Adipocyte (in vitro differentiated cells): ENCODE results near the gene CCR6.

ENCODE experiments used
- DNase-seq: peaks from one replicate; pipeline ENCODE4 v3.0.0-alpha.2; 2015; ENCODE audit warnings: low read depth
- H3K27me3 ChIP-seq: replicated peaks from 2 replicates; pipeline ENCODE4 v1.7.0; 2013; ENCODE audit warnings: mild to moderate bottlenecking, low read length, moderate library complexity; ENCODE audit not compliant: control insufficient read depth, insufficient read depth
- H3K36me3 ChIP-seq: 2 replicates; pipeline ENCODE4 v1.7.0; 2013; ENCODE audit warnings: low read length, mild to moderate bottlenecking, moderate library complexity; ENCODE audit not compliant: control insufficient read depth, insufficient read depth, severe bottlenecking
- H3K4me1 ChIP-seq: 2 replicates; pipeline ENCODE4 v1.7.0; 2013; ENCODE audit warnings: mild to moderate bottlenecking, low read length, moderate library complexity; ENCODE audit not compliant: control insufficient read depth, insufficient read depth
- H3K4me3 ChIP-seq: 2 replicates; pipeline ENCODE4 v1.7.0; 2013; ENCODE audit warnings: mild to moderate bottlenecking, low read length, moderate library complexity
- H3K9ac ChIP-seq: 2 replicates; pipeline ENCODE4 v1.7.0; 2013; ENCODE audit warnings: mild to moderate bottlenecking, low read length, moderate library complexity
- H3K9me3 ChIP-seq: 2 replicates; pipeline ENCODE4 v1.7.0; 2013; ENCODE audit warnings: mild to moderate bottlenecking, low read length, moderate library complexity; ENCODE audit not compliant: control insufficient read depth

The CCR6 gene

GRCh38 chr6:167148021-167148420, 25.1 kb downstream of the CCR6 start:
- peaks cover 28% of the 10 kb centered on the region for H3K27me3 ChIP-seq
- H3K36me3 ChIP-seq: no peaks in the 10 kb centered on the region
- no peaks in the 10 kb centered on the region for H3K4me1 ChIP-seq
- DNase-seq: no peak
- no peak overlapping the region for H3K4me3 ChIP-seq
- H3K9me3 ChIP-seq: peaks cover 7% of the 10 kb centered on the region
- H3K9ac ChIP-seq: no peak overlapping the region

DNA sequence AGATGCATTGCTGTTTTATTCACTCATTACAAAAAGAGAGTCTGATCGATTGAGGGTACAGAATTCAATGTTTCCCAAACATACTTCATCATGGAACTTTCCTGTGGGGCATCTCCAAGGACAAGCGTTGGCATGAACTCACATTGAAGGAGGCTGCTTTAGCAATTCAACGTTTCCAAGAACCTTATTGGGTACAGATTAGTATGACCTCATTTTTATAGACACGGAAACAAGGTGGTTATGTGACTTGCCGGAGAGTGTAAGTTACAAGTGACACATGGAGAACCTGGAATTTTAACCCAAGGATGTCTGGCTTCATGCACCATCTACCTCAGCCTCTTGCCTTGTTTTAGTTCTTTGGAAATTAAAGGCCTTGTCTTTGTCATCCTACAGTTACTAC, 26.1 kb downstream of the CCR6 start:
- no peak overlapping the region for H3K9ac ChIP-seq
- DNase-seq: no peak
- no peaks in the 10 kb centered on the region for H3K36me3 ChIP-seq
- peaks cover 7% of the 10 kb centered on the region for H3K9me3 ChIP-seq
- no peak overlapping the region for H3K4me3 ChIP-seq
- H3K4me1 ChIP-seq: no peaks in the 10 kb centered on the region
- H3K27me3 ChIP-seq: peaks cover 34% of the 10 kb centered on the region

GRCh38 chr6:167150941-167151549, 28.1 kb downstream of the CCR6 start:
- Histone ChIP-seq H3K27me3 (peaks cover 31% of the 10 kb centered on the region), H3K36me3 (no peaks in the 10 kb centered on the region), H3K4me3 (no peak overlapping the region), H3K4me1 (peaks cover 3% of the 10 kb centered on the region), H3K9ac (no peak overlapping the region), H3K9me3 (no peaks in the 10 kb centered on the region)
- no peak for DNase-seq

- Histone ChIP-seq H3K27me3 (peaks cover 25% of the 10 kb centered on the region), H3K36me3 (no peaks in the 10 kb centered on the region), H3K4me3 (no peak overlapping the region), H3K9me3 (no peaks in the 10 kb centered on the region), H3K9ac (no peak overlapping the region), H3K4me1 (peaks cover 3% of the 10 kb centered on the region)
- DNase-seq: no peak
These were observed 28.8 kb downstream of the CCR6 start for GRCh38 chr6:167151648-167152047.

- no peak overlapping the region for H3K4me3 ChIP-seq
These were observed 30.0 kb downstream of the CCR6 start for GRCh38 chr6:167152862-167153261.

GRCh38 chr6:167153521-167153959, 30.6 kb downstream of the CCR6 start:
- Histone ChIP-seq H3K4me3 (peak overlapping the region; percentile 54), H3K9me3 (no peaks in the 10 kb centered on the region), H3K27me3 (peaks cover 14% of the 10 kb centered on the region), H3K4me1 (peaks cover 3% of the 10 kb centered on the region), H3K9ac (no peak overlapping the region), H3K36me3 (no peaks in the 10 kb centered on the region)
- no peak for DNase-seq

More at GRCh38 chr6:167152862-167153261, 30.0 kb downstream of the CCR6 start:
- H3K9ac ChIP-seq: no peak overlapping the region
- H3K27me3 ChIP-seq: peaks cover 14% of the 10 kb centered on the region
- no peaks in the 10 kb centered on the region for H3K36me3 ChIP-seq
- H3K9me3 ChIP-seq: no peaks in the 10 kb centered on the region
- peaks cover 3% of the 10 kb centered on the region for H3K4me1 ChIP-seq
- DNase-seq: no peak

DNA sequence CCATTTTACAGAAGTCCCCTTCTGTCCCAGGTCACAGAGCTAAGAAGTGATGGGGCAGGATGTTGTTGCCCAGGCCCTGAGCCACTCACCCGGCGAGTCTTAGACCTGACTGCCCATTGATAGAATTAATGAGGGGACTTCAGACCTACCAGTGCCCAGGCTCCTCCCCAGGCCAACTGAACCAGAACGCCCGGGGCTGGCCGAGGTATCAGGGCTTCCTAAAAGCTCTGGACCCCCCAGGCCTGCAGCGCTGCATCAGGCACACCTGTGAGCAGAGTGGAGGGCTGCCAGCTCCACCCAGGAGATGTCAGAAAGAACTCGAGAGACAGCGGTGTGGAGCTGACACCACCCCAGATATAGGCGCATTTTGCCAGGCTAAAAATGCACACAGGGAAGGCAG, 31.4 kb downstream of the CCR6 start:
- H3K27me3 ChIP-seq: peaks cover 14% of the 10 kb centered on the region
- H3K4me3 ChIP-seq: no peak overlapping the region
- H3K9me3 ChIP-seq: no peaks in the 10 kb centered on the region

DNA sequence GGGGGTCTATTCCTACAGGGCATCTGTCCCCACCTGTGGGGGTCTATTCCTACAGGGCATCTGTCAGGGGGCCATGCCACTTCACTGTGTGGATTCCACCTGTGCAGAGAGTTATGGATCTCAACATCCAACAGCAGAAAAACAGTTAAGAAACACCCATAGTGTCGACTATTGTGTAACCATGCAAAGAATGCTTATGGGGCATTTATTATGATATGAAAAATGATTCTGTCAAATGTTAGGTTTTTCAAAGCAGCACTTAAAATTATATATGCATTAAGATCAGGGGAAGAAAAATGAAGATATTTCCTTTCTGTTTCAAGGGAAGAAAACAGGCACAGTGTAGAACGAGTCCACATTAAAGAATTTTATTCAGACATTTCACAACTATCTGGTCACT, 32.0 kb downstream of the CCR6 start:
- H3K9ac ChIP-seq: no peak overlapping the region
- no peak for DNase-seq
- no peaks in the 10 kb centered on the region for H3K36me3 ChIP-seq
- H3K9me3 ChIP-seq: no peaks in the 10 kb centered on the region
- peaks cover 14% of the 10 kb centered on the region for H3K27me3 ChIP-seq
- H3K4me3 ChIP-seq: no peak overlapping the region
- H3K4me1 ChIP-seq: peaks cover 3% of the 10 kb centered on the region

More for the DNA sequence above, 31.4 kb downstream of the CCR6 start:
- H3K9ac ChIP-seq: no peak overlapping the region
- no peaks in the 10 kb centered on the region for H3K36me3 ChIP-seq
- H3K4me1 ChIP-seq: peaks cover 3% of the 10 kb centered on the region
- no peak for DNase-seq

- Histone ChIP-seq H3K4me1 (peaks cover 3% of the 10 kb centered on the region), H3K9ac (no peak overlapping the region), H3K9me3 (no peaks in the 10 kb centered on the region), H3K36me3 (no peaks in the 10 kb centered on the region), H3K27me3 (peaks cover 16% of the 10 kb centered on the region), H3K4me3 (no peak overlapping the region)
- no peak for DNase-seq
These were observed 34.5 kb downstream of the CCR6 start for GRCh38 chr6:167157414-167157813.

DNA sequence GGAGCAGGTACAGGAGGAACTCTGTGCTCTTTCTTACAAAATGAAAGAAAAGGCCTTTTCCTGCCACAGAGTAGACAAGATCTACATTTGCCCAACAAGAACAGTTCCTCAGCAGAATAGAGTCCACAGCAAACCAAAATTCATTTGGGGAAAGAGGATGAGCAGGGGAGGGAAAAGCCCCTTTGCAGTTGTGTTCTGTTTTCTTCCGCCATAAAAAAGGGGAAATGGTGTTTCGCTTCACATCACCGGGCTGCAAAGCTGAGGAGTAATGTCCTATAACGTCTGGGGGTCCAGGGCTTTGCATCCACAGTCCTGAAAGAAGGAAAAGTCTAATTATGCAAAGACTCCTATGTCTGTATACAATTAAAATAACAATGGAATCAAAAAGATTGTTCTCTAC, 35.0 kb downstream of the CCR6 start, which contains the start of gene GPR31:
Gene GPR31 (minus strand): TSS at position 118 of the 400 bp plus-strand sequence. CDS start 149 bp downstream, outside the sequence.
- no peaks in the 10 kb centered on the region for H3K9me3 ChIP-seq
- no peak within 1 kb of the TSS for H3K4me3 ChIP-seq
- no peak within 1 kb of the TSS for H3K9ac ChIP-seq
- peaks cover 3% of the 10 kb centered on the region for H3K4me1 ChIP-seq
- peaks cover 18% of the 10 kb centered on the region for H3K27me3 ChIP-seq
- DNase-seq: no peak
- no peaks in the 10 kb centered on the region for H3K36me3 ChIP-seq

- Histone ChIP-seq H3K9ac (no peak overlapping the region), H3K27me3 (peaks cover 18% of the 10 kb centered on the region), H3K4me1 (no peaks in the 10 kb centered on the region), H3K9me3 (no peaks in the 10 kb centered on the region), H3K36me3 (no peaks in the 10 kb centered on the region), H3K4me3 (no peak overlapping the region)
- DNase-seq: no peak
These were observed 39.1 kb downstream of the CCR6 start for GRCh38 chr6:167161851-167162467.
